Activated naive CD4-positive, alpha-beta T cell treated with anti-CD3 and anti-CD28 coated beads, Interleukin-2, amount 50 U/mL, for 24 hours (primary cell): ENCODE results near the gene UBE2M.
A peak's percentile ranks its signal among the peaks of the same experiment; 100 is the strongest.

Experiments
- H3K27ac Mint-ChIP-seq: one replicate; pipeline ENCODE4 v1.8.0; 2021; ENCODE audit warnings: mild to moderate bottlenecking, mixed read lengths
- H3K27me3 Mint-ChIP-seq: one replicate; pipeline ENCODE4 v1.8.0; 2021; ENCODE audit warnings: mixed read lengths
- H3K36me3 Mint-ChIP-seq: one replicate; pipeline ENCODE4 v1.8.0; 2021; ENCODE audit warnings: mixed read lengths
- H3K4me1 Mint-ChIP-seq: one replicate; pipeline ENCODE4 v1.8.0; 2021; ENCODE audit warnings: mixed read lengths
- H3K4me3 Mint-ChIP-seq: one replicate; pipeline ENCODE4 v1.8.0; 2021; ENCODE audit warnings: mild to moderate bottlenecking, mixed read lengths
- H3K9me3 Mint-ChIP-seq: one replicate; pipeline ENCODE4 v1.8.0; 2021; ENCODE audit warnings: mixed read lengths

The UBE2M gene

DNA sequence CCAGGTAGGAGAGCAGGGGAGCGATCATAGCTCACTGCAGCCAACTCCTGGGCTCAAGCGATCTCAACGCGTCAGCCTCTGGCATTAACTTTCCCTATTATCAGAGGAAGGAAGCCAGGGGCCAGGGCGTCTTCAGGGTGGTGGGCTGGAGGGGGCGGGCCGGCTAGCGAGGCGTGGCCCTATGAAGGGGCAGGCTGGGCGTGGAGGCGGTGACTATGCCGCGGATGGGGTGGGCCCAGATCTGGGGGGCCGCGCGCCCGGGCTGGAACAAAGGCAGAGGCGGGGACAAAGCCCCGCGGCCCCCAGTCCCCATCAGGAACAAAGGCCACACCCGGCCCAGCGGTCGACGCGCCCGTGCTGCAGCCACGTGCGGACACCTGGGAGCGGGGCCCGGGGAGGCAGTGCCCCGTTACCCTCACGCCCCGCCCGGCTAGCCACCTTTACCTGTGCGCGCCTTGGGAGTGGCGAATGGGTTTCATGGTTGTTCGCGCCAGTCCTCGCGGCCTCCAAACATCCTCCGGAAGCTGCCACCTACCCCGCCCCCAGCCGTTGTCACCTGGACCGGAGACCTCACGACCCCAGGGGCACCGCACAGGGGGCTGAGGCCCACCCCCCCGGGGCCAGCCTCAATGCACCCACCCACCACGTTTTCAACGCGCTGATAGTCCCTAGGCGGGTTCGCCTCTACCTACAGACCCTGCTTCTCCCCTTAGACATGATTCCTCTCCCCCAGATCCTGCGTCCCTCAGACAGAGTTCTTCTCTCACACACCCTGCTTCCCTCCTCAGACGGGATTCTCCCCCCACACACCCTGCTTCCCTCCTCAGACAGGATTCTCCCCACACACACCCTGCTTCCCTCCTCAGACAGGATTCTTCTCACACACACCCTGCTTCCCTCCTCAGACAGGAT lies 19.9 kb downstream of the UBE2M start:
- H3K4me1 Mint-ChIP-seq = peaks cover 5% of the 10 kb centered on the region
- peak overlapping the region; percentile 76 for H3K4me3 Mint-ChIP-seq
- peak overlapping the region; percentile 41 for H3K27ac Mint-ChIP-seq
- H3K27me3 Mint-ChIP-seq = peaks cover 3% of the 10 kb centered on the region
- no peaks in the 10 kb centered on the region for H3K36me3 Mint-ChIP-seq
- no peaks in the 10 kb centered on the region for H3K9me3 Mint-ChIP-seq

DNA sequence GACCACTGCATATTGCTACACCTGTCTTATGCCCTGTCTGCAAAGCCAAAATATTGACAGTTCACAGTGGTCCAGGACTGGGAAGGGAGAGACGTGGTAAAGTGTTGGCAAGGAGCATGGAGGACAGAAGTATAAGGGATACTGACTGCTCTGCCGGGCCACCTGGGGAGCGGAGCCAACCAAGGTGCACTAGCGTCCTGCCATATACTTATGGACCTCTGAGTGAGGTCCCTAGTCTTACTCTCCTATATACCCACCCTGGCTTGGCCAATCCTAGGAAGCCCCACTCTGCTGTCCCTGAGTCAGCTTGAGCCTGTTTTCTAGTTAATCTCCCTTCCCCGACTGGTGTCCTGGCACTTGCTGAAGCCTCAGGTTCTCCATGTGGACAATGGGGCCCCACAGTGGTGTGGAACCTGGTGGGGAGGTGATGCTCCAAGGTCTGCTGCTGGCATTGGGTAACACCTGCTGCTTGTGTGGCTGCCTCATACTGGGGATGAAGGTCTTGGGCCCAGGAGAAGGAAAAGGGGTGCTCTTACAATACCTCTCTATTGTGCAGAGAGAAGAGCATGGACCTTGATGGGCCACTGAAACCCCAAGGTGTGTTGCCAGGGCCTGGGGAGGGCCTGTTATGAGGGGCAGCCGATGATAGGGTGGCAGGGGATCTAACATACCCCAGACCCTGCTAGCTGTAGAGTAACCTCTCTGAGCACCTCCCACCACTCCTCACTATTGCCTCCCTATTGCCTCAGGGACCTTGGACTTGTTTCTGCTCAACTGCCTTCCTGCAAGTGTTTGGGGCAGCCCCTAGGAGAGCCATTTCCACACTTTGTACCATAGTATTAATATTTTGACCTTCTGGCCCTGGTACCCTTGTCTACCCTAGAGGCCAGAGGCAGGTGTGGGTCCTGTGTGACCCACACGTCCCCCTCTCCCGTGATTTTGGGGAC lies 21.3 kb downstream of the UBE2M start:
- H3K4me3 Mint-ChIP-seq = peak overlapping the region; percentile 30
- H3K36me3 Mint-ChIP-seq = no peaks in the 10 kb centered on the region
- H3K27me3 Mint-ChIP-seq = peaks cover 3% of the 10 kb centered on the region
- peaks cover 4% of the 10 kb centered on the region for H3K4me1 Mint-ChIP-seq
- H3K27ac Mint-ChIP-seq = no peak overlapping the region
- H3K9me3 Mint-ChIP-seq = no peaks in the 10 kb centered on the region

DNA sequence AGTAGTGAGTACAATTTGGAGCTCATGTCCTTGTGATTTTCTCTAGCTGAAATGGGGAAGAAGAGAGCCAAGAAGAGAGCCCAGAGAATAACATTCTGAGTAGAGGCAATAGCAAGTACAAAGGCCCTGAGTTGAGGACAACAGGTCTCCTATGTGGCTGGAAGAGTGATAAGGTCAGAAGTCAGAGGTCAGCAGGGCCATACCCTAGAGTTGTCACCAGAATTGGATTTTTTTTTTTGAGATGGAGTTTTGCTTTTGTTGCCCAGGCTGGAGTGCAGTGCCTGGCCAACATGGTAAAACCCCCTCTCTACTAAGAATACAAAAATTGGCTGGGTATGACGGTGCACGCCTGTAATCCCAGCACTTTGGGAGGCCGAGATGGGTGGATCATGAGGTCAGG lies 22.6 kb downstream of the UBE2M start:
- Mint-ChIP-seq H3K27ac (no peak overlapping the region), H3K4me3 (no peak overlapping the region), H3K36me3 (no peaks in the 10 kb centered on the region), H3K27me3 (peaks cover 3% of the 10 kb centered on the region), H3K9me3 (no peaks in the 10 kb centered on the region), H3K4me1 (peaks cover 4% of the 10 kb centered on the region)

DNA sequence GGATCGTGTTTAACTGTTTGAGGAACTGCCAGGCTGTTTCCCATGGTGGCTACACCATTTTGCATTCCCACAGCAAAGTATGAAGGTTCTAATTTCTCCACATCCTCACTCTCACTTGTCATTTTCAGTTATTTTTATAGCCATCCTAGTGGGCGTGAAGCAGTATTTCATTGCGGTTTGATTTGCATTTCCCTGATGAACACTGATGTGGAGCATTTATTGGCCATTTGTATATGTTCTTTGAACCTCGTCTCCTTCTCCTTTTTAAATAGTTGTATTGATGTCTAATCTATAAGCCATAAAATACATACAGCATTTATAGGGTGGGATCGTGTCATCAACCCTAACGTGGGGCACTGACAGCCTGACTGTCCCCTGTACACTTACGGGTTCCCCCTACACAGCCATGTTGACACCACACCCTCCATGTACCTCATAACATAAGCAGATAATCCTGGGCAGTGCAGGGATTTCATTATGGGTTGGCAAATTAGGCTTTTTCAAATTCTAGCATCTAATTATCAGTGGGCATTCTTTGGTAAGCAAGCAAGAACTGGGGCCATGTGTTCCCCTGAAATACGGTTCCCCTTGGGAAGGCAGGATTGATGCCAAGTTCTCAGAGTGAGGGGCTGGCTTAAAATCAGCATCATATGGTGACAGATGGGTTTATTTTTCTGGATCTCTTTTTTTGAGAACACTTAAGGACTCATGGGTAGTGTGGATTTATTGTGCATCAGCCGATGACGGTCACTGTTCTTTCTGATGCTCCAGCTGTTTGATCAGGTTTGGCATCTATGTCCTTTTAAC lies 27.2 kb downstream of the UBE2M start:
- Mint-ChIP-seq H3K9me3 (no peaks in the 10 kb centered on the region), H3K27ac (no peak overlapping the region), H3K4me1 (no peaks in the 10 kb centered on the region), H3K36me3 (no peaks in the 10 kb centered on the region), H3K4me3 (no peak overlapping the region), H3K27me3 (no peaks in the 10 kb centered on the region)

DNA sequence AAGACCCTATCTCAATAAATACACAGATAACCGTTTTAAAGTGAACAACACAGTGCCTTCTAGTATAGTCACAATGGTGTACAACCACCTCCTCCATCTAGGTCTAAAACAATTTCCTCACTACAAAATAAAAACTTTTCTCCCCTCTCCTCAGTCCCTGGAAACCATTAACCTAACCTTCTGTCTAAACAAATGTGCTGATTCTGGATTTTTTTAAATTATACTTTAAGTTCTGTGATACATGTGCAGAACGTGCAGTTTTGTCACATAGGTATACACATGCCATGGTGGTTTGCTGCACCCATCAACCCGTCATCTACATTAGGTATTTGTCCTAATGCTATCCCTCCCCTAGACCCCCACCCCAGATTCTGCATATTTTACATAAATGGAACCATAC lies 29.0 kb downstream of the UBE2M start:
- H3K9me3 Mint-ChIP-seq = no peaks in the 10 kb centered on the region

DNA sequence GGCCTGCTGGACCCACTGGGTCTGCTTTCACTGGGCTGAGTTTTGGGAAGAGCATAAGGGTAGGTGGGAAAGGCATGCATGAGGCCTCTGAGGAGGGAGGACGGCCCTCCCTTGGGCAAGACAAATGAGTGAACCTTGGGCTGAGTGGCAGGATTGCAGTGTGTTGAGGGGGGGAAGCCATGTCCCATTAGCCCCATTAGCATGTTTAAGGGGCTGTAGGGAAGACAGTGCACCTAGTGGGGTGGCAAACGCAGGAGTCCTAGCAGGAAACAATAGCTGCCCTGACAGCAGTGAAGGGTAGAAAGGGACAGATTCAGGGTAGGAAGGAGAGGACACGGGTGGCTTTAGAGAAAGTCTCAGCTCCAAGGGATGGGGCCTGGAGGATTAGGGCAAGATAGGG lies 35.7 kb downstream of the UBE2M start:
- Mint-ChIP-seq H3K36me3 (no peaks in the 10 kb centered on the region), H3K4me3 (no peak overlapping the region), H3K27ac (peak overlapping the region; percentile 30)

More for the DNA sequence above, 29.0 kb downstream of the UBE2M start:
- H3K27me3 Mint-ChIP-seq = no peaks in the 10 kb centered on the region
- no peak overlapping the region for H3K4me3 Mint-ChIP-seq
- no peaks in the 10 kb centered on the region for H3K36me3 Mint-ChIP-seq
- no peak overlapping the region for H3K27ac Mint-ChIP-seq
- no peaks in the 10 kb centered on the region for H3K4me1 Mint-ChIP-seq

DNA sequence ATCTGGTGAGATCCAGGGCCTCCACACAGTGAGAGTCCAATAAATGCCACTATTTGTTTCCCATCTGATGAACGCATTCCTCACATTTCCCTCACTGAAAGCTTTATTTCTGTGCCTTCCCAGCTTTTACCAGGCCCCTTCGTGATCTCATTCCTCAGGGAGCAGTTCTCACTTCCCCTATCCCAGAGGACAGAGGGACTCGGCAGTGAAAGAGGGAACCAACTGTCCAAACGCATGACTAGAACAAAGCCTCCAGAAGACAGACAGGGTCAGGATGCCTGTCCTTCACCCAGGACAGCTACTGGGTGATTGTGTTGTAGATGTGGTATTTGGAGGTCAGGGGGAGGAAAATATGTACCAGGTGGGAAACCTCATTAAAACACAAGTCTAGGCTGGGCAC lies 36.8 kb downstream of the UBE2M start:
- Mint-ChIP-seq H3K36me3 (no peaks in the 10 kb centered on the region), H3K27ac (peak overlapping the region; percentile 47), H3K4me1 (peaks cover 32% of the 10 kb centered on the region), H3K9me3 (no peaks in the 10 kb centered on the region), H3K27me3 (no peaks in the 10 kb centered on the region), H3K4me3 (no peak overlapping the region)

More for the DNA sequence above, 35.7 kb downstream of the UBE2M start:
- Mint-ChIP-seq H3K9me3 (no peaks in the 10 kb centered on the region), H3K4me1 (peaks cover 26% of the 10 kb centered on the region), H3K27me3 (no peaks in the 10 kb centered on the region)

DNA sequence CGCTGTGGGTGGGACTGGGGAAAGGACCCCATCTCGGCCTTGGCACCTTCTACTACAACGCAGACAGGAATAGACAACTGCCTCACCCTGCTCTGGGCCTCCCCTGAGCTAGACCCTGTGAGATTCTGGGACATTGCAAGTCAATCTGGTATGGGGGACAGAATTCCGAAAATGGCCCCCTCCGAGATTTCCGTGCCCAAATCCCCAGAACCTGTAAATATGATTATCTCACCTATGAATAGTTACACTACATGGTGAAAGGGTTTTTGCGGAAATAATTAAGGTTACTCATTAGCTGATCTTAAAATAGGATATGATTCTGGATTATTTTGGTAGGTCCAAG lies 38.2 kb downstream of the UBE2M start:
- peaks cover 6% of the 10 kb centered on the region for H3K36me3 Mint-ChIP-seq
- H3K27me3 Mint-ChIP-seq = no peaks in the 10 kb centered on the region
- H3K4me3 Mint-ChIP-seq = peak overlapping the region; percentile 99
- H3K27ac Mint-ChIP-seq = peak overlapping the region; percentile 98
- H3K4me1 Mint-ChIP-seq = peaks cover 41% of the 10 kb centered on the region
- no peaks in the 10 kb centered on the region for H3K9me3 Mint-ChIP-seq

DNA sequence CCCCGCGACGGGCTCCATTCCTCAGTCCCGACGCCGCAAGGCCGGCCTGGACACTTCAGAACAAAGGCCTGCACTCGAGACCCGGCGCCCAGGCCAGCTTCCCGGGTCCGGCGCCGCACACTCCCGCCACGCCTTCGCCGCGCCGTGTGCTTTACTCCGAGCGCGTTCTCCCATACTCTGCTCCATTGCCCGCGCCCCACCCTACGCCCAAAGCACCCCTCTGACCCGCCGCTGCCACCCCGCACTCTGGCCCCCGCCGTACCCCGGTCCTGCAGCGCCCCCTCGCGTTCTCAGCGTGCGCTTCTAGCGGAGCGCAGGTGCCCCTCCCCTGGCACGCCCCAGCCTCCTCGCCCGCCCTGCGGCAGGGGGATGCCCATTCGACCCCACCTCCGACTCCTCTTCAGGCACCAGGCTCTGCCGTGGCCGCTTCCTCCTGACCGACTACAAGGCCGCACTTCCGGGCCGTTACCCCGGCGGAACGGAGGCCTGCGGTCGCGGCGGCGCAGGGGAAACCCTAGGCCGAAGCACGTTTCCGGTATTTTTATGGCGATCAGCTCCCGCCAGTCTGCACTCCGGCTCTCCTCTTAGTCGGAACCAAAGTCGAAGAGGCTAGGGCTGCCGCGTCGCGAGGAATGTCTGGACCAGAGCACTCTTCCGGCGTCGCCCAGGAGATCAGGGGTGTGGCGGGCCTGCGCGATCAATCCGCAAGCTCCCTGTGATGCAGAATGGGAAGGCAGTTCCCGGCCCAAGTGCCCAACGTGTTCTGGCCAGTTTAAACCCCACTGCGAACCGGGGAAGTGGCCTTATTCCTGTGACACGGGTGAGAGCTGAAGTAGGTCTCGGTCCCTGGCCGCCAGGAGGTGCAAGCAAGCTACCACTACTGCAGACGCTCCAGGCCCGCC lies 38.8 kb downstream of the UBE2M start, which contains the start of gene ZBTB45:
TSS of gene ZBTB45 (minus strand) at position 456 of the 902 bp plus-strand sequence. CDS start 2,137 bp downstream, outside the sequence.
- Mint-ChIP-seq H3K27me3 (no peaks in the 10 kb centered on the region), H3K27ac (peak within 1 kb of the TSS; percentile 98), H3K4me3 (peak within 1 kb of the TSS; percentile 99), H3K9me3 (no peaks in the 10 kb centered on the region), H3K4me1 (peaks cover 44% of the 10 kb centered on the region), H3K36me3 (peaks cover 6% of the 10 kb centered on the region)

DNA sequence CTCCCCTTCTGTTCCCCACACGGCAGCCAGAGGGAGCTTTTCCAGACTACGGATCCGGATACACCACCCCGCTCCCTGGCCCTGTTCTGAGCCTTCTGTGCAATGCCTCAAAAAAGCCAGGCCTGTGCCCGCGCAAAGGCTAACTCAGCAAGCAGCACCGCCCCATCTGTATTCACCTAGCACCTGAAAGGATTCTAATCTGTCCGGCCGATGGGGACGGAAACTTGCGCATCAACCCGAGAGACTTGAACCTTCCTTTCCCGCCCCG lies 39.4 kb downstream of the UBE2M start:
- Mint-ChIP-seq H3K4me3 (peak overlapping the region; percentile 99), H3K27me3 (no peaks in the 10 kb centered on the region), H3K36me3 (peaks cover 6% of the 10 kb centered on the region), H3K27ac (peak overlapping the region; percentile 98), H3K4me1 (peaks cover 49% of the 10 kb centered on the region), H3K9me3 (no peaks in the 10 kb centered on the region)

DNA sequence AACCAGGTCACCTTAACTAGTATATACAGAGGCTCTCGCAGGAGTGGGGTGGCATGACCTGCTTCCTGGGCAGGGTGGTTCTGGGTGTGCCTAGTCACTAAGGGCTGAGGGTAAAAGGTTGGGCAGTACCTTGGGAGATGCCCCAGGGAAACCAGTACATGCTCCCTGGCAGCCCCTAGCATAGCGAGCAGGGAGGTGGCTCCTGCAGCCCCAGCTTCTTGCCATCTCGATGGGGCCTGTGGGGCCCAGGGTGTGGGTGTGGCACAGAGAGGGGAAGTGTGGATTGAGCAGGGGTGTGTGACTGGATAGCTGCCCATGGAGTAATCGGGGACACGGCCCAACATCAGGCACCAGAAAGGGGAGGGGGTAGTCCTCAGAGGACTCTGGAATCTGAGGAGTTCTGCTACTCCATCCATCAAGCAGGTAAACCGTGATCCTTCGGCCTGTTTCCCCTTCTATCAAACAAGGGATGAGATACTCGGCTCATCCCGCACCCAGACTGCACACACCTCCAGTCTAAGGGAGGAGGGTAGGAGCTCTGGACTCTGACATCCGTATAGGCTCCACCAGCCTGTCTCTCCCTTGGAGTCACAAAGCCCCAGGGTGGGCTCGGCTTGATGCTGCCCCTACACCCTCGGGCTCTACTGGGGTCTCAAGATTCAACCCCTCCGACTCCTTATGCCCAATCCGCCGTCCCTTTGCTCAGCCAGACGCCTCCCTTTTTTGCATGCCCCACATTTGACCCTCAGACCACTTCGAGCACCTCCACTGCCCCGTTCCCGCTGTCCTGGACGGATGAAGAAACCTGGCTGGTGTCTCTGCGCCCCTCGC lies 39.9 kb downstream of the UBE2M start:
- Mint-ChIP-seq H3K36me3 (peaks cover 6% of the 10 kb centered on the region), H3K27me3 (no peaks in the 10 kb centered on the region), H3K27ac (peak overlapping the region; percentile 98), H3K4me3 (peak overlapping the region; percentile 99), H3K4me1 (peaks cover 54% of the 10 kb centered on the region), H3K9me3 (no peaks in the 10 kb centered on the region)

DNA sequence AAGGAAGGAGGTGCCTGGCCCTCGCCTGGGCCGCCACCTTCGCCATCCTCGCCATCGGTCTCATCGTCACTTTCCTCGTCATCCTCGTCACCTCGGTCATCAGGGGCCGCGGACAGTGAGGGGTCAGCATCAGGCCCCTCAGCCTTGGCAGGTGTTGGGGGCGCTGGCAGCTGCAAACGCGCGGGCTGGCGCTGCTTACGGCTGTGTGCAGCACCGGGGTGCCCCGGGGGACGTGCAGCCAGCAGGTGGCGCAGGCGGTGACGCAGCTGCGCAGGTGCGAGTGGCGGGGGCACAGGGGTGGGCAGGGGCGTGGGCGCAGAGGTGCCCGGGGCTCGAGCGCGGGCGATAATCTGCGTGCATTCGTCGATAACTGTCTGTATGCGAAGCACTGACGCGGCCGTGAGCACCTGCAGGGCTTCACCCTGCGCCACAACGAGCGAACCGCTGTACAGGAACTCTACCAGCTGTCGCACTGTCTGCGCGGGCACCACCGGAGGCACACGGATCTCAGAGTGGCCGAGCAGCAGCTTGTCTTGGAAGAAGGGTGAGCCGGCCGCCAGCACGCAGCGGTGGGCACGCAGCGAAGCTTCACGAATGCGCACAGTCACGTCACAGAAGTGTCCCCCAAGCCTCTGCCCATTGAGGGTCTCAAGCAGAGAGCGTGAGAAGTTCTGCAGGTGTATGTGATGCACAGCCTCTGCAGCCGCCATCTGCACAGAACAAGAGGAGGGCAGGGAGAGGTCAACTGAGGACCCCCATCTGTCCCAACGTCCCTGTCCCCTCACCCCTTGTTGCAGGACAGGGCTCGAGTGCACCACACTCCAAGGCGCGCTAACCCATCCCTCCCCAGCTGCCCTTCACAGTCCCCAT lies 41.2 kb downstream of the UBE2M start:
- Mint-ChIP-seq H3K4me3 (no peak overlapping the region), H3K9me3 (no peaks in the 10 kb centered on the region), H3K4me1 (peaks cover 54% of the 10 kb centered on the region), H3K27me3 (no peaks in the 10 kb centered on the region), H3K36me3 (peaks cover 6% of the 10 kb centered on the region), H3K27ac (peak overlapping the region; percentile 35)

DNA sequence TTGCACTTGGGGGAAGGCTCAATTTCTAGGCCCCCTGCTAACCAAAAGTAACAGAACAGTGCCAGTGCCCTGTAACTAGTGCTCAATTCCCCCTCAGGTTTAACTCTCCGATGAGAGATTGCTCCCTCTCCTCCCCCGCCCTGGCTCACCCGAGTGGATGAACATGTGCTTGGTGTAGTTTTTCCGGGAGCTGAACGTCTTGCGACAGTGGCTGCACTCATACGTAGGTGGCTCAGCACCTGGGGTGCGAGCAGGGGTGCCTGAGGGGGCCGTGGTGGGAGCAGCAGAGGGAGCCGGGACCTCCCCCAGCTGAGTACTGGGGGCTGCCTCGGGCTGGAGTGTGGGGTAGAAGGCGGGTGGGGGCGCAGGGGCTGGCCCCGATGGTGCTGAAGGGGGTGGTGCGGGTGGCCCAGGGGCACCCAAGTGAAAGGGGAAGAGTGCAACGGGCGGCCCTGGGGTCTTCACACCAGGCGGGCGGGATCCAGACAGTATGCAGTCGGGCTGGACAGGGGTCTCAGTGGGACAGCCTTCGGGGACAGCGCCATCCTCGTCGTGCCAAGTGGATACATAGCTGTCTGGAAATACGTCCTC lies 42.1 kb downstream of the UBE2M start:
- H3K27ac Mint-ChIP-seq = no peak overlapping the region
- H3K27me3 Mint-ChIP-seq = no peaks in the 10 kb centered on the region
- H3K4me1 Mint-ChIP-seq = peaks cover 54% of the 10 kb centered on the region
- H3K9me3 Mint-ChIP-seq = no peaks in the 10 kb centered on the region
- peak overlapping the region; percentile 60 for H3K4me3 Mint-ChIP-seq
- peaks cover 6% of the 10 kb centered on the region for H3K36me3 Mint-ChIP-seq
